ENCODE measurements around the gene C1QTNF1.
A peak's percentile ranks its signal among the peaks of the same experiment; 100 is the strongest.

The C1QTNF1 gene

GRCh38 chr17:79080761-79081290 lies 56.9 kb downstream of the C1QTNF1 start:
- DNase-seq = no peak

- DNase-seq = no peak
These were observed 57.8 kb downstream of the C1QTNF1 start for GRCh38 chr17:79081571-79082276.

- peak; percentile 5 to 45 for DNase-seq
These were observed 58.6 kb downstream of the C1QTNF1 start for GRCh38 chr17:79082311-79083190.

GRCh38 chr17:79083191-79083971 lies 59.4 kb downstream of the C1QTNF1 start:
- no peak for DNase-seq

- no peak for DNase-seq
These were observed 60.6 kb downstream of the C1QTNF1 start for GRCh38 chr17:79084291-79085153.

GRCh38 chr17:79085154-79085920 lies 61.4 kb downstream of the C1QTNF1 start:
- DNase-seq = no peak

GRCh38 chr17:79085921-79086551 lies 62.1 kb downstream of the C1QTNF1 start:
- no peak for DNase-seq

GRCh38 chr17:79086609-79087427 lies 62.8 kb downstream of the C1QTNF1 start:
- no peak for DNase-seq

- DNase-seq = peak; percentile 52 to 53
These were observed 63.6 kb downstream of the C1QTNF1 start for GRCh38 chr17:79087428-79088143.

- no peak for DNase-seq
These were observed 64.5 kb downstream of the C1QTNF1 start for GRCh38 chr17:79088247-79088996.

- no peak for DNase-seq
These were observed 65.0 kb downstream of the C1QTNF1 start for GRCh38 chr17:79088997-79089328.

GRCh38 chr17:79089720-79090442 lies 65.9 kb downstream of the C1QTNF1 start:
- DNase-seq = no peak

- no peak for DNase-seq
These were observed 66.7 kb downstream of the C1QTNF1 start for GRCh38 chr17:79090443-79091225.

- no peak for DNase-seq
These were observed 67.3 kb downstream of the C1QTNF1 start for GRCh38 chr17:79091226-79091670.

- no peak for DNase-seq
These were observed 68.6 kb downstream of the C1QTNF1 start for GRCh38 chr17:79092567-79092966.

GRCh38 chr17:79093270-79093669 lies 69.3 kb downstream of the C1QTNF1 start:
- no peak for DNase-seq

GRCh38 chr17:79094261-79094660 lies 70.3 kb downstream of the C1QTNF1 start:
- no peak for DNase-seq

Data from inflammatory macrophage (primary cell).